ENCODE data around the gene ZMIZ1. TPM values are rescaled to one million over a fixed set of nuclear protein-coding genes. Genes with fewer than 3 reads are reported as not detected.

The ZMIZ1 gene
- total RNA-seq, 1 experiment from 2014 or later = 34.2 TPM

GRCh38 chr10:79230328-79230830 lies 161.6 kb downstream of the ZMIZ1 start:
- POLR2A ChIA-PET = no interaction called here
- no peak overlapping the region for H3K27ac ChIP-seq (ENCODE audit: low read length)
- no peaks in the 10 kb centered on the region for H3K9me3 ChIP-seq (ENCODE audit: control insufficient read depth, insufficient read depth, low read depth, low read length)
- H3K4me3 ChIP-seq (ENCODE audit: low read depth in 2 of 2, low read length in 2 of 2) = no peak overlapping the region
- no peaks in the 10 kb centered on the region for H3K36me3 ChIP-seq (ENCODE audit: control insufficient read depth, insufficient read depth, low read length)
- intact Hi-C loops (cut with micrococcal nuclease; ENCODE audit: unreplicated experiment) (no loop called here), in situ Hi-C loops (cut with HindIII; ENCODE audit: low pct_unique_long_range_greater_than_20kb, low sequenced_read_pairs) (no loop called here)
- CTCF ChIA-PET = no interaction called here
- no peaks in the 10 kb centered on the region for H3K4me1 ChIP-seq (ENCODE audit: control insufficient read depth, insufficient read depth, low read length)
- ATAC-seq (no peak), DNase-seq (ENCODE audit: low read depth, low spot score) (no peak)
- no peaks in the 10 kb centered on the region for H3K27me3 ChIP-seq (ENCODE audit: control insufficient read depth, insufficient read depth, low read length)
- no TSS peak for BruUV-seq (replicated peaks)
- TF ChIP-seq POLR2AphosphoS5 (IDR thresholded peaks at IDR 0.05; ENCODE audit: low read depth, low read length) (no peak), TCF7L2 (IDR thresholded peaks at IDR 0.05; ENCODE audit: low read depth, low read length) (no peak), REST (IDR thresholded peaks at IDR 0.05; ENCODE audit: insufficient read depth in 1 of 2, low read depth in 2 of 2, low read length in 1 of 2) (no peak), CTCF (IDR thresholded peaks at IDR 0.05) (no peak), SIN3A (IDR thresholded peaks at IDR 0.05; ENCODE audit: borderline replicate concordance, insufficient read depth, low read depth, low read length) (no peak)

GRCh38 chr10:79230850-79231249 lies 162.1 kb downstream of the ZMIZ1 start:
- TF ChIP-seq REST (IDR thresholded peaks at IDR 0.05; ENCODE audit: insufficient read depth in 1 of 2, low read depth in 2 of 2, low read length in 1 of 2) = no peak
- TF ChIP-seq POLR2AphosphoS5 (IDR thresholded peaks at IDR 0.05; ENCODE audit: low read depth, low read length) = no peak
- in situ Hi-C loops (cut with HindIII; ENCODE audit: low pct_unique_long_range_greater_than_20kb, low sequenced_read_pairs) (no loop called here), intact Hi-C loops (cut with micrococcal nuclease; ENCODE audit: unreplicated experiment) (no loop called here)
- Histone ChIP-seq H3K27ac (ENCODE audit: low read length) (no peak overlapping the region), H3K36me3 (ENCODE audit: control insufficient read depth, insufficient read depth, low read length) (no peaks in the 10 kb centered on the region), H3K4me1 (ENCODE audit: control insufficient read depth, insufficient read depth, low read length) (no peaks in the 10 kb centered on the region), H3K9me3 (ENCODE audit: control insufficient read depth, insufficient read depth, low read depth, low read length) (no peaks in the 10 kb centered on the region), H3K27me3 (ENCODE audit: control insufficient read depth, insufficient read depth, low read length) (no peaks in the 10 kb centered on the region), H3K4me3 (ENCODE audit: low read depth in 2 of 2, low read length in 2 of 2) (no peak overlapping the region)
- ATAC-seq (no peak), DNase-seq (ENCODE audit: low read depth, low spot score) (no peak)
- ChIA-PET CTCF (no interaction called here), POLR2A (no interaction called here)
- no TSS peak for BruUV-seq (replicated peaks)
